NOMO-1 (cell line): Measurements from ENCODE around the gene C1orf105.

Experiments
- DNase-seq, 2 experiments: peaks; one replicate each; lab custom pipeline; 2025; ENCODE audit not compliant: unreplicated experiment in 2 of 2; lab: John Stamatoyannopoulos, UW

Gene C1orf105

GRCh38 chr1:172395576-172395975, 24.9 kb upstream of the C1orf105 start:
- no peak for DNase-seq

GRCh38 chr1:172397221-172397620, 23.3 kb upstream of the C1orf105 start:
- DNase-seq: no peak

GRCh38 chr1:172397633-172398032, 22.9 kb upstream of the C1orf105 start:
- DNase-seq: no peak

GRCh38 chr1:172398193-172398592, 22.3 kb upstream of the C1orf105 start:
- DNase-seq: no peak

GRCh38 chr1:172398970-172399755, 21.3 kb upstream of the C1orf105 start:
- DNase-seq: peak in 1 of 2 experiments; percentile 16

GRCh38 chr1:172399756-172400721, 20.4 kb upstream of the C1orf105 start:
- DNase-seq: no peak

- no peak for DNase-seq
These were observed 19.8 kb upstream of the C1orf105 start for GRCh38 chr1:172400722-172401105.

GRCh38 chr1:172401477-172401876, 19.0 kb upstream of the C1orf105 start:
- no peak for DNase-seq

GRCh38 chr1:172401892-172402291, 18.6 kb upstream of the C1orf105 start:
- no peak for DNase-seq

- DNase-seq: no peak
These were observed 17.5 kb upstream of the C1orf105 start for GRCh38 chr1:172402878-172403569.

GRCh38 chr1:172404121-172404520, 16.4 kb upstream of the C1orf105 start:
- no peak for DNase-seq

GRCh38 chr1:172405912-172406311, 14.6 kb upstream of the C1orf105 start:
- DNase-seq: no peak

- DNase-seq: no peak
These were observed 13.5 kb upstream of the C1orf105 start for GRCh38 chr1:172406968-172407367.

- DNase-seq: no peak
These were observed 11.5 kb upstream of the C1orf105 start for GRCh38 chr1:172408958-172409357.

- DNase-seq: no peak
These were observed 10.5 kb upstream of the C1orf105 start for GRCh38 chr1:172410027-172410426.

GRCh38 chr1:172411791-172412338, 8.6 kb upstream of the C1orf105 start:
- no peak for DNase-seq

- no peak for DNase-seq
These were observed 6.2 kb upstream of the C1orf105 start for GRCh38 chr1:172414331-172414730.

GRCh38 chr1:172416496-172417035, 3.9 kb upstream of the C1orf105 start:
- DNase-seq: no peak

- DNase-seq: no peak
These were observed 2.9 kb upstream of the C1orf105 start for GRCh38 chr1:172417557-172417956.

GRCh38 chr1:172421974-172422604, 1.6 kb downstream of the C1orf105 start:
- DNase-seq: no peak
